ENCODE measurements around the gene TUBB4A. TPM values are rescaled to one million over a fixed set of nuclear protein-coding genes. Genes with fewer than 3 reads are reported as not detected.
A peak's percentile ranks its signal among the peaks of the same experiment; 100 is the strongest.

Gene TUBB4A
- total and polyA plus RNA-seq, 9 of the 15 experiments (the other 6 are each of a cell fraction or from before 2014, with no cell fraction given) = 0.14 to 7.0 (median 0.75) TPM

DNA sequence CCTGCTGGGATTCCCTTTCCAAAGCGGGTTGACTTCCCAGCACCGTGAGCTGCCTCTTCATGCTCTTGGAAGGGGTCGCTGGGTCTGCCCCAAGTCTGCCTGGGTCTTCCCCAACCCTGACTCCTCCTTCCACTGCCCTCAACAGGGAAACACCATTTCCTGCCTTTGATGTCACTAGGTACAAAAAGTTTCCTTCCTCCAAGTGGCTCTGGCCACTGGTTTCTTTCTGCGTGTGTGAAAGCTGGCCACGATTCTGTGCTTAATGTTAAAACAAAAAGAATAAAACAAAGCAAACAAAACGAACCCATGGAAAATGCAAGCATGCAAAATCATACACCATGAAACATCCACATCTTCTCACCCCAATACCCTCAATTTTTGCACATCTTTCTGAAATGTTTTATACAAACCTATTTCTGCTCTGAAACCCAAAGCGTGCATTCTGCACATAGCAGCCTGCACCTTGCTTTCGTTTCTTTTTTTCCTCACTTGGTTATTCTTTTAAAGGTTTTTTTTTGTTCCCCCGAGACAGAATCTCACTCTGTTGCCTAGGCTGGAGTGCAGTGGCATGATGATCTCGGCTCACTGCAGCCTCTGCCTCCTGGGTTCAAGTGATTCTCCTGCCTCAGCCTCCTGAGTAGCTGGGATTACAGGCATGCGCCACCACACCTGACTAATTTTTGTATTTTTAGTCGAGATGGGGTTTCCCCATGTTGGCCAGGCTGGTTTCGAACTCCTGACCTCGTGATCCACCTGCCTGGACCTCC lies 16.2 kb upstream of the TUBB4A start (continued):
- no peak for TF ChIP-seq RBM34 (IDR thresholded peaks at IDR 0.05; ENCODE audit: borderline replicate concordance, insufficient read depth, low read length)
- TF ChIP-seq ZFP36 (IDR thresholded peaks at IDR 0.05; ENCODE audit: low read depth, low read length, partially characterized antibody) = no peak
- TF ChIP-seq ZNF644 (tag; IDR thresholded peaks at IDR 0.05; ENCODE audit: low read depth) = no peak
- TF ChIP-seq HIVEP1 (CRISPR knock-in tag; IDR thresholded peaks at IDR 0.05) = no peak
- no peak for TF ChIP-seq FOXJ3 (CRISPR knock-in tag; IDR thresholded peaks at IDR 0.05)
- TF ChIP-seq BMI1 (IDR thresholded peaks at IDR 0.05; ENCODE audit: low read length) = no peak
- peak; percentile 59 for TF ChIP-seq MAFG (tag; conservative IDR thresholded peaks at IDR 0.05)
- no peak for TF ChIP-seq CBFA2T3 (IDR thresholded peaks at IDR 0.05)
- TF ChIP-seq FOS (IDR thresholded peaks at IDR 0.05; ENCODE audit: extremely low read depth, insufficient read length) = no peak
- no peak for TF ChIP-seq KLF13 (tag; IDR thresholded peaks at IDR 0.05; ENCODE audit: borderline replicate concordance, low read depth)

DNA sequence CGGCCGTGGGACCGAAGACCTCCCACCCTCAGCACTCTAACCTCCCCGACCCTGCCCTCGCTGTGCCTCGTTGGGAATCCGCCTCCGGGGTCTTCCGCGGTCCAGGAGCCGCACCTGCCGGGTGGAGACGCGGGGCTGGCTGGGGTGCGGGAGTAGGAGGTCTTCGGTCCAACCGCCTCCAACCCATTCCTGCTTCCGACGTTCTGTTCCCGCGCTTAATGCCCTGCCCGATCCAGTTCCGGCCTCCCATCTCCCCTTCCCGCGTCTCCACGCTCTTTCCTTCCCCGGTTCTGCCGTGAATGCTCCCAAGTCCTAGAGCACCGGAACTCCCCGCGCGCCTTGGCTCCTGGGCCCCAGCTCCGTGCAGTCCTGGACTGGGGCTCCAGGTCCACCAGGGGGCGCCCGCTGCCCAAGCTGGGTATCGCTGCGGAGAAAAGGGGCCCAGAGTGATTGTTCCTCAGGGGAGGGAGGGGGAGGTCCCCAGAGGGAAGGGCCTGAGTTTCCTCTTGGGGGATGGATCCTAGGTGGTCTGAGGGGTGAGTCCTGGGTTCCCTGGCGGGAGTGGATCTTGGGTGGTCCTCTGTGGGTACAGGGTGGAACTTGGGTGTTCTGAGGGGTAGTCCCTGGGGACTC lies 14.7 kb upstream of the TUBB4A start:
- no peaks in the 10 kb centered on the region for H3K9me3 ChIP-seq (replicated peaks; ENCODE audit: control insufficient read depth, insufficient read depth, low read depth, low read length)
- peak overlapping the region; percentile 54 for H3K4me3 ChIP-seq
- peak; percentile 86 to 94 (median 90) for DNase-seq (ENCODE audit: extremely low read depth in 1 of 4, low spot score in 3 of 4)
- no TSS peak for BruUV-seq (replicated peaks)
- in situ Hi-C loops (cut with MboI) = no loop called here
- CTCF ChIA-PET (ENCODE audit: low intra/inter-chr PET ratio) = interaction anchor here (1.2 to 2.0 kb wide), 3 partner anchors 87 to 346 kb away, joined by 3 to 23 read pairs (median 9); no protein-coding TSS in a partner anchor
- intact Hi-C loops (cut with micrococcal nuclease) = loop anchor here (1.0 to 10.0 kb wide), 5 partner anchors 86 to 392 kb away; partner anchors contain the start of genes GPR108 and TRIP10
- H3K4me2 ChIP-seq (ENCODE audit: insufficient read depth, low read length) = peak overlapping the region; percentile 88
- POLR2A ChIA-PET = interaction anchor here (0.5 to 2.3 kb wide), 11 partner anchors 10 to 234 kb away, joined by 3 to 30 read pairs (median 3); partner anchors contain the start of genes KHSRP and TNFSF9
- FAIRE-seq = peak; percentile 77
- WGBS (ENCODE audit: insufficient coverage, low coverage, missing lambda C conversion rate) = 2% methylated on average over 34 of the region's 38 CpGs
- H3K27me3 ChIP-seq (ENCODE audit: control insufficient read depth in 2 of 2, insufficient read depth in 2 of 2, low read length in 2 of 2) = no peaks in the 10 kb centered on the region
- no peaks in the 10 kb centered on the region for H4K20me1 ChIP-seq (replicated peaks; ENCODE audit: control insufficient read depth, insufficient read depth, low read length)
- no peaks in the 10 kb centered on the region for H3K79me2 ChIP-seq (ENCODE audit: control insufficient read depth, insufficient read depth, low read length)
- ATAC-seq = peak; percentile 95
- H3K36me3 ChIP-seq (ENCODE audit: control insufficient read depth, insufficient read depth, low read length) = no peaks in the 10 kb centered on the region
- peaks cover 7 to 38% of the 10 kb centered on the region in 2 experiments; a peak in 4 of 5 replicates for H3K4me1 ChIP-seq (replicated peaks in 1 of 2; ENCODE audit: control insufficient read depth in 2 of 2, insufficient read depth in 2 of 2, low read length in 2 of 2)
- H3K9ac ChIP-seq (ENCODE audit: insufficient read depth in 1 of 2, low read depth in 2 of 2, low read length in 2 of 2) = peak overlapping the region; percentile 85 to 94
- H3K27ac ChIP-seq (ENCODE audit: extremely low read depth, low read depth, low read length) = peak overlapping the region; percentile 83
- peak overlapping the region; percentile 90 for H2AFZ ChIP-seq (ENCODE audit: low read depth, low read length)
- no peaks in the 10 kb centered on the region for H3K9me1 ChIP-seq (ENCODE audit: control insufficient read depth, insufficient read depth, low read length)
- 0 out of 2 replicates have a peak, but pooled peaks have one; percentile 28 for TF ChIP-seq TAF7 (tag; IDR thresholded peaks at IDR 0.05)
- TF ChIP-seq, protein P1, sequence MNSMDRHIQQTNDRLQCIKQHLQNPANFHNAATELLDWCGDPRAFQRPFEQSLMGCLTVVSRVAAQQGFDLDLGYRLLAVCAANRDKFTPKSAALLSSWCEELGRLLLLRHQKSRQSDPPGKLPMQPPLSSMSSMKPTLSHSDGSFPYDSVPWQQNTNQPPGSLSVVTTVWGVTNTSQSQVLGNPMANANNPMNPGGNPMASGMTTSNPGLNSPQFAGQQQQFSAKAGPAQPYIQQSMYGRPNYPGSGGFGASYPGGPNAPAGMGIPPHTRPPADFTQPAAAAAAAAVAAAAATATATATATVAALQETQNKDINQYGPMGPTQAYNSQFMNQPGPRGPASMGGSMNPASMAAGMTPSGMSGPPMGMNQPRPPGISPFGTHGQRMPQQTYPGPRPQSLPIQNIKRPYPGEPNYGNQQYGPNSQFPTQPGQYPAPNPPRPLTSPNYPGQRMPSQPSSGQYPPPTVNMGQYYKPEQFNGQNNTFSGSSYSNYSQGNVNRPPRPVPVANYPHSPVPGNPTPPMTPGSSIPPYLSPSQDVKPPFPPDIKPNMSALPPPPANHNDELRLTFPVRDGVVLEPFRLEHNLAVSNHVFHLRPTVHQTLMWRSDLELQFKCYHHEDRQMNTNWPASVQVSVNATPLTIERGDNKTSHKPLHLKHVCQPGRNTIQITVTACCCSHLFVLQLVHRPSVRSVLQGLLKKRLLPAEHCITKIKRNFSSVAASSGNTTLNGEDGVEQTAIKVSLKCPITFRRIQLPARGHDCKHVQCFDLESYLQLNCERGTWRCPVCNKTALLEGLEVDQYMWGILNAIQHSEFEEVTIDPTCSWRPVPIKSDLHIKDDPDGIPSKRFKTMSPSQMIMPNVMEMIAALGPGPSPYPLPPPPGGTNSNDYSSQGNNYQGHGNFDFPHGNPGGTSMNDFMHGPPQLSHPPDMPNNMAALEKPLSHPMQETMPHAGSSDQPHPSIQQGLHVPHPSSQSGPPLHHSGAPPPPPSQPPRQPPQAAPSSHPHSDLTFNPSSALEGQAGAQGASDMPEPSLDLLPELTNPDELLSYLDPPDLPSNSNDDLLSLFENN (IDR thresholded peaks at IDR 0.05; ENCODE audit: low read depth in 2 of 2, low read length in 2 of 2) = peak in 1 of 2 experiments; percentile 47; a peak in 1 of 4 replicates
- no peak for TF ChIP-seq ERF (CRISPR knock-in tag; IDR thresholded peaks at IDR 0.05)
- TF ChIP-seq ZBTB17 (CRISPR knock-in tag; IDR thresholded peaks at IDR 0.05) = 0 out of 2 replicates have a peak, but pooled peaks have one; percentile 46
- TF ChIP-seq NCOA1 (IDR thresholded peaks at IDR 0.05; ENCODE audit: low read depth) = no peak; the same call in 1 of the 2 replicates
- no peak; the same call in 1 of the 2 replicates for TF ChIP-seq MYNN (IDR thresholded peaks at IDR 0.05)
- no peak for TF ChIP-seq MYNN (CRISPR knock-in tag; IDR thresholded peaks at IDR 0.05)
- no peak for TF ChIP-seq ZNF764 (CRISPR knock-in tag; IDR thresholded peaks at IDR 0.05; ENCODE audit: low read depth)
- no peak; the same call in 1 of the 2 replicates for TF ChIP-seq ARID1B (IDR thresholded peaks at IDR 0.05)
